Middle frontal gyrus (tissue), 1 donor: ENCODE data around the gene DMRT1.

ENCODE experiments used
- DNase-seq: peaks from one replicate; pipeline ENCODE4 v3.0.0-alpha.2; 2015; ENCODE audit warnings: low spot score; ENCODE audit errors: extremely low spot score

DMRT1 gene

GRCh38 chr9:970151-970996 is 128.9 kb downstream of the DMRT1 start:
- no peak for DNase-seq

GRCh38 chr9:971901-972500 is 130.5 kb downstream of the DMRT1 start:
- DNase-seq = no peak

GRCh38 chr9:972501-973294 is 131.2 kb downstream of the DMRT1 start:
- no peak for DNase-seq

DNA sequence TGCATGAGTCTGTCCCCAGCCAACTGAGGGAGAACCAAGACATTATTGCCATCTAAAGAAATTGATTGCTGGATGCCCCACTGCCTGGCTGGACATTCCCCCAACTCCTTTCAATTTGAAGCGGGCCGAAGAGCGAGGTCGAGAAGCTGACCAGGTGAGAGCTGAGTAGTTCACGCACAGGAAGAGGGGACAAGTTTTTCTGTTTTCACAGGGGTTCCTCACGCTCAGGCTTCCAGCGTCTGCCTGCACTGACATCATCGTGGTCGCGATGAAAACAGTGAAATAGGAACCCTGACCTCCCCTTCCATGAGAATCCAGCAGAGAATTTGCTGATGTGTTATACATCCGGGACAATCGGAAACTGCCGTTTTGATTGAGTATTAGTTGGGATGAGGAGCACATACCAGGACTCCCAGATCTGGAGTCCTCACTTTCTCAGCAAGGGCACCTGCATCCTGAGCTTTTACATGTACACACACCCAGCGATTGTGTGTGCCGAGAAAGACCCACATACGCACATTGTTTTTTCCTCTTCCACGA is 131.9 kb downstream of the DMRT1 start:
- DNase-seq = no peak

DNA sequence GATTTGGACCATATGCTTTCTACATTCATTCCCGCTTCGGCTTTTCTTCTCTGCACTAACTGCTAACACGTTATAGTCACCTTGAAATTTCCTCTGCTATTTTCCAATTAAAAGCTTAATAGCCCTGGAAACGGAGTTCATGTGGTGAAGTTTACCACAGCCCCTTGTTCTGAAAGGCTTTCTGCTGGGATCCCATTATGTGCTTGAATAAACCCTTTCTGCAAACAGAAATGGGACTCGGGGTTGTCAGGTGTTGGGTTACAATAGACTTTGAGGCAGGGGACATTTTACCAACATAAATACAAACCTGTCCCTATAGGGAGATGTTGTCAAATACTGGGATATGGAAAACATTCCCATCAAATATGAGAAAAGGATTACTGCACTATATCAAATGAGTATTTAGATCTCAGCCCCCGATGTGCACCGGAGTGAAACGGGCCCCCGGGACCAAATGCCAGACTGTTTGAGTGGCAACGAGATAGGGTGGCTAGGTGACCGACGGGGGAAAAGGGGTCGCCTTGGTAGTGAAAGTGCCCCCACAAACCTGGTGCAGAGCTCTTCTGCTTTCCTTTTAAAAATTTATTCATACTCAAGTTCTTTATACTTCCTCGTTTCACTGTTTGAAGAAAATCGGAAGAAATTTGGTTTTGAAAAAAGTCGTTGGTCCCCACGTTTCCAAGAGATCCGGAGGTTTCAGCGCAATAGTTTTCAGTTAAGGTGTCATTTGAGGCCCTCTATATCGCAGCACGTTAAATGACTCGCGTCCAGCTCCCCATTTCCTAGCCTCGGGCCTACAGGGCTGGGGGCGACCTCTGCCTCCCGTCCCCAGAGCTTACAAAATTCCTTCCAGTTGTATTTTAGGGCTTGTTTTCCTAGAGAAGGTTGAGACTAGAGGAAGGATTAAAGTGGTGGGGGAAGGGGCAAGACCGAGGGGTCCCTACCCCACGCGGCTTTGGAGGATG is 132.8 kb downstream of the DMRT1 start:
- DNase-seq = no peak

DNA sequence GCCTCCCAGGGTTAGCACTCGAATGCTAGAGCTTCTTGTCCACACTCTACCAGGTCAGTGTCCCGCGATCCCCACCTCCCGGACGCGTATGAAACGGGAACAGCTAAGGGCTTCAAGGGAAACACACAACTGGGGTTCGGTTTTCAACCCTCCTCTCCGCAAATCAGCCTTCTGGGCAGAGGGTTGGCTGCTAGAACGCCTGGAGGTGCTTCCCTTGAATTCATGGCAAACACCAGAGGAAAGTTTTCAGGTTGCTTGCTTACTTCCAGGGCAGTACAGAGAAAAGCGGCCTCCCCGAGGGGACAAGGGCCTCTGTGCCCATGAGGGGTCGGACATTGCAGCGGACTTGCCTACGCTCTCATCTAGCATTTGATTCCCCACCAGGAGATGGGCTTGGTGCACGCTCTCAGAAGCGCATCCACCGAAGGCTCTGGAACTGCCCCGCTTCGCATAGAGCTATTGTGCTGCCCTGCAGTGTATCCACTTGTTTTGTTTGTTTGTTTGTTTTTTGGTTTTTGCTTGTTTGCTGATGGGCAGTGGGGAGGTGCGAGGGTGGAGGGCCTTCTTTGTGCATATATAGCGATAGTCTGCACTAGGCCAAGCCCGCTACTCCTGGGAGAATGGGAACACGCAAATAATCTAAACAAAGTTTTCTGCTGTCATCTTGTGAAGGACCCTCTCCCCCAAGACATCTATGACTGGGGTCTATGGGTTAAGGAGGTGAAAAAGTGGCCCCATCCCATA is 133.7 kb downstream of the DMRT1 start:
- no peak for DNase-seq

DNA sequence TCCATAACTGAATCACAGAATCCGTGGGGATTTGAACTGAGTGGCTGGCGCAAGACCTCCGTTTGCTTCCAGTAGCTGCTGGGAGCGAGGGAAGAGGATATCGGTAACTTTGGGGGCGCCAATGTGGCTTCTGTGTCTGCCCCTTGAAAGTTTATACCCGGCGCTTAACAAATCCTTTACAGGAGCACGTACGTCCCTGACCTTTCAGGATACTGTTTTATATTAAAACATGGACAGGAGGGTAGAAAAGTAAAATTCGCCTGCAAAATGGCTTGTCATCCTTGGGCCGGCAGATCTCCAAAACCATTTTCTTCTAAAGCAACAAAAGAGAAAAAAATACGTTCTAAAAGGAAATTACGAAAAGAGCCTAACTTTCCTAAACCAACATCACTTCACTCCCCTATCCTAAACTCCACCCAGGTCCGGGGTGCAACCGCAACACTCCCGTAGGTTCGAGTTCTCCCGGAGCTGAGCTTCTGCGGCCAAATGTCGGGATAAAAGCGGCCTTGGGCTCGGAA is 134.3 kb downstream of the DMRT1 start:
- no peak for DNase-seq

DNA sequence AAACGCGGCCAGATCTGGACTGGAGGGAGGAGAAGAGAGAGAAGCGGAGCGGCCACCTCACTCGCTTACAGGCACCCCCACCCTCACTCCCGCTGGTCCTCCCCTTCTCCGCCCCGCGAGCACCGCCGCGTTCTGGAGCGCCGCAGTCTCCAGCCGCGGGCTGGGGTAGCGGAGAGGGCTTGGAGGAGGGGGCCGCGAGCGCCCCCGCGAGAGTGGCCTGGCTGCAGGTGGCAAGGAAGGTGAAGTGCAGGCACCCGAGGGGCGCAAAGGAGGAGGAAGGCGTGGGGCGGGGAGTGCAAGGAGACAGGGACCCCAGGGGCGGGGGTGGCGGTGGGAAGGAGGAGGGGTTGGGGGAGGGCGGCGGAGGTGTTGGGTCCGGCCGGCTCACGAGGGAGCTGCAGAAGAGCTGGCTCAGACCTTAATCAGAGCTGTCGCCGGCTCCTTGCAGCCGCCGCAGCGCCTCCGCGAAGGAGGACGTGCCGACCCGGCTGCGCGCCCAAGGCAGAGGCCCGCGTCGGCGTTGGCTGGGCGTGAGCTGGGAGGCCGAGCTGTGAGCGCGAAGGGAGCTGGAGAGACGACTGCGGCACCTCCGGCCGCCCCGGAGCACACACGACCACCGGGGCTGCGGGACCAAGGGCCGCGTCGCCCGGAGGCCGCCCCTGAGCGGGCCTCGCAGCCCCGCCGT is 134.9 kb downstream of the DMRT1 start, which contains the start of gene DMRT3:
Gene DMRT3, plus strand, starts transcription at position 398 of the 685 bp plus-strand sequence. CDS start 347 bp downstream, outside the sequence.
- DNase-seq = no peak

GRCh38 chr9:976943-977837 is 135.7 kb downstream of the DMRT1 start:
- DNase-seq = no peak

DNA sequence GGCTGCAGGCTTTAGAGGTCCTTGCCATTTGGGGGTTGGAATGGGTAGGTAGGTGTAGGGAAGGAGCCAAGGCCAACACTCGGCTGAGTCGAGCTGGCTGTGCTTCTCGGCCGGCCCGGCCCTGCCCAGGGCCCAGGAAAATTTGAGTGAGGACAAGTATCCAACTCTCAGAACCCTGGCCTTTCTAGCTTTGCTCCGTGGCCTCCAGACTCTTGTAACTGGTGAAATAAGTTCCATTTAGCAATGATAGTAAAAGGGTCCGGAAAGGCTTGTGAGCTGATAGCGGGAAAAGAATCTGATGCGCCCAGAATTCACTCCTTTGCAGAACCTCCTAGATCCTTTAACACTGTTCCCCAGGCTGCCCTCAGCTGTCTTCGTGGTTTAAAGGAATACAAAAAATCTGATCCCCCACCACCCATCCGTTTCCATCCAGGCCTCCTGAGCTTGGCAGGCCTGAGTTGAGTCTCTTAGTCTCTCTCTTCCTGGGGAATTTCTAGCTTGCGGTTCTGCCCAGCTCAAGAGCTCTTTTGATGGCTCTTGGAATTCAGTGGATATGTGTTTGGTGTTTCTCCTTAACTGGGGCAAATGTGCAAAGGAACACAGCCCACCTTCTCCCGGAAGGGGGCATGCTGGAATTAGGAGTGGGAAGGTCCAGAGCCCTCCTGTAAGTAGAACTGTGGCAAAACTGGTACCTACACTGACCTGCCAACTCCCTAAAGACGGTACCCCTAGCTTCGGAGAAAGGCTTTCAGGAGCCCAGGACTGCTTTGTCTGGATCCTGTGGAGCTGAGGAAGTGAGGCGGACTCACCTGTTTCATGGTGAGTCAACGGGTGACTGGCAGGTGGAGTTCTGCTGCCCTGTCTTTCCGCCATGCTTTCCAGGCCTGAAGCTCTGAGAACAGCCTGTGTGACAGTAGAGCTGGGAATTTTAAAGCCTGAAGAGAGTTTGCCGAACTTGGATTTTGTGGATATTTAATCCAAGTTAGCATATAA is 136.6 kb downstream of the DMRT1 start:
- DNase-seq = no peak

DNA sequence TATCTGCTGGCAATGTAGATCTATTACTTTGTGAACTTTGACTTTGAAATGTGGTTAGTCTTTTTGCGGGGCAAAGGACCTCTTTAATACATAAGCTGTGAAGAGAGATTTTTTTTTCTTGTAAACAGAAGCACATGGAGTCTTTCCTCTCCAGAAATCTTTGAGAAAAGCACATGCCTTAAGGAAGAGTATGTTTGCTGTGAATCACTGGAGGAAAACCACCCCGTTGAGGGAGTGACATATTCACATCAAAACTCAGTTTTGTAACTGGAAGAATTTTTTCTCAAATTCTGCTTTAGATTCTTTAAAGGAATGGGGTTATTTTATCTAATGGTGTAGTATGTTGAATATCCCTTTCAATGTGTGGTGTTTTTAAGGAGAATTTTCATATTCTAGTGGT is 138.5 kb downstream of the DMRT1 start:
- no peak for DNase-seq

DNA sequence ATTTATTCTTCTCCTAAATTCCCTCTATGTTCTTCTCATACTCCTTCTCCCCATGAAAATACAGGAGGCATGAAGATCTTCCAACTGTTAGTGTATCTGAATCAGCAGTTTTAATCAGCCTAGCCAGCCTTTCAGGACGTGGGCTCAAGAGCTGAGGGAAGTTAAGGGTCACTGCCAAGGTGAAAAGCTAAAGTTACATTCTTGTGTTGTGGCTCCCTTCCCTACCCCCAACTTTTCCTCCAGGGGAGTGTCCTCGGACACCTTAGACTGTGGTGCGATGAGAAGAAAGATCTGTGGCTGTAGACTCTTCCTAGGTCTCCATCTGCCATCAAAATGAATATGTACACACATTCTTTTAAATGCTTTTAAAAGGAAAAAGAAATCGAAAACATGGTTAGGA is 139.1 kb downstream of the DMRT1 start:
- no peak for DNase-seq

- DNase-seq = no peak
Measured at GRCh38 chr9:981491-981898, 140.0 kb downstream of the DMRT1 start.

GRCh38 chr9:982394-983230 is 141.1 kb downstream of the DMRT1 start:
- DNase-seq = no peak

DNA sequence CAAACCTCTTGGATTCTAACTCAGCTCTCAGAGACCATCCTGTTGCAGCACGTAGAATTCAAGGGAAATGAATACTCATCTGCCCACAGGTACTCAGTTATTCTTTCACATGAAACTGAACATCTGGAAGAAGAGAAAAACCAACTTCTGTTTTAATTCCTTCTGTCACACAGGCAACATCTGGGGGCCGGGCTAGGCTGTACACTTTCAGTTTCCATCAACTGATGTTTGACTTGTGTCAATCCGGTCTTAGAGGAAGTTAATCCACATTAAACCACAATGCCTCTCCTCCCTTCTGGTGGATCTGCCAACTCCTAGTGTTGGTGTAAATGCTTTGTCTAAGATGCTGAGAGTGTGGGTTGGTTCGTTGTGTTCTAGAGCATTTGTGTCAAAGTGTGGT is 152.5 kb downstream of the DMRT1 start:
- no peak for DNase-seq

DNA sequence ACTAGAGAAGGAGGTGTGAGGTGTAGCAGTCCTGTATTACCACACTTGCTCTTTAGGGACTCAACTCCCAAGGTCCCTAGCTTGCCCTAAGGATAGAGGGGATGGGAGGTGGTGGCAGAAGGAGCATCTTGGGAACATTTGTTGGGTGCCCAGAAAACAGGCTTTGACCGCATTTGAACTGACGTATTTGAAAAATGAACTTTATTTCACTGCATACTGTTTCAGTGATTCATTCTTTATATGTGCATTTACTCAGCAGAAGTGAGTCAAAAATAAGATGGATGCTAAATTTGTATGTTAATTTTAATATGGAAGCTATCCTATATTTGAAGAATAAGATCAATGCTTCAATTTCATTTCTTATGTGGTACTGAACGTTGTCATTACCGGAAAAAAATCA is 153.7 kb downstream of the DMRT1 start:
- no peak for DNase-seq
